RWPE2 (cell line): ENCODE measurements around the gene C2CD2L.

ENCODE experiments used
- ATAC-seq: fragments of 200-7000 bp; cut with Tn5 transposase; 3 replicates; pipeline ENCODE4 v1.9.1; 2021; ENCODE audit warnings: low read depth
- DNase-seq: peaks from one replicate; pipeline ENCODE4 v3.0.0-alpha.2; 2020; ENCODE audit warnings: low spot score
- H3K27ac ChIP-seq: fragments of 450-650 bp; 2 replicates; pipeline ENCODE4 v1.5.1; 2017; ENCODE audit warnings: mild to moderate bottlenecking; ENCODE audit not compliant: poor library complexity, severe bottlenecking
- H3K27me3 ChIP-seq: fragments of 250-450 bp; sonication (Bioruptor Pico); 2 replicates; pipeline ENCODE4 v1.5.1; 2021; ENCODE audit warnings: mild to moderate bottlenecking, moderate library complexity; ENCODE audit not compliant: insufficient read depth, poor library complexity, severe bottlenecking
- H3K36me3 ChIP-seq: fragments of 250-450 bp; sonication (Bioruptor Pico); 2 replicates; pipeline ENCODE4 v1.5.1; 2020; ENCODE audit warnings: low read depth, mild to moderate bottlenecking, moderate library complexity
- H3K4me1 ChIP-seq: fragments of 250-450 bp; sonication (Bioruptor Pico); 2 replicates; pipeline ENCODE4 v1.5.1; 2021; ENCODE audit warnings: mild to moderate bottlenecking, moderate library complexity; ENCODE audit not compliant: insufficient read depth, poor library complexity, severe bottlenecking
- H3K4me3 ChIP-seq: fragments of 250-450 bp; sonication (Bioruptor Pico); 2 replicates; pipeline ENCODE4 v1.5.1; 2021; ENCODE audit warnings: mild to moderate bottlenecking, moderate library complexity; ENCODE audit not compliant: severe bottlenecking
- H3K9me3 ChIP-seq: fragments of 250-450 bp; sonication (Bioruptor Pico); 2 replicates; pipeline ENCODE4 v1.5.1; 2021; ENCODE audit warnings: mild to moderate bottlenecking, moderate library complexity; ENCODE audit not compliant: severe bottlenecking
- CTCF ChIP-seq: fragments of 450-650 bp; IDR thresholded peaks from one replicate; pipeline ENCODE4 v1.5.1; 2017; ENCODE audit warnings: mild to moderate bottlenecking, moderate library complexity; ENCODE audit not compliant: poor library complexity, severe bottlenecking

Gene C2CD2L

GRCh38 chr11:119118946-119119345 lies 11.8 kb downstream of the C2CD2L start:
- no peak for ATAC-seq
- H3K27ac ChIP-seq: no peak overlapping the region
- DNase-seq: no peak
- no peaks in the 10 kb centered on the region for H3K27me3 ChIP-seq
- no peak overlapping the region for H3K4me3 ChIP-seq
- H3K9me3 ChIP-seq: no peaks in the 10 kb centered on the region
- peaks cover 5% of the 10 kb centered on the region for H3K36me3 ChIP-seq
- TF ChIP-seq CTCF: no peak
- H3K4me1 ChIP-seq: no peaks in the 10 kb centered on the region

DNA sequence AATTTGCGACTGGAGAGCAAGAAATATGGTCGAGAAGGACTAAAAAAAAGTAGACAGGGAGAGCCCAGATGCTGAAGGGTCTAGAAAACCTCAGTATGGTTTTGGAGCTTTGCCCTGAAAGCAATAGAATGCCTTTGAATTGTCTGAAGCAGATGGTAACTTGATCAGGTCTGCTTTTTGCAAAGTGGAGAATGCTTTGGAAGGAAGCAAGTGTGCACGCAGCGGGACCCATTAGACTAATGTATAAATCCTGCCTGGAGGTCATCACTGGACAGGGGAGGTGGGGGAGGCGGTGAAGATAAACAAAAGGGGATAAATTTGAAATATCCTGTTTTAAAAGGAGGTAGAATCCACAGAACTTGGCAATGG lies 13.5 kb downstream of the C2CD2L start:
- Histone ChIP-seq H3K9me3 (no peaks in the 10 kb centered on the region), H3K4me3 (peak overlapping the region; percentile 91), H3K4me1 (no peaks in the 10 kb centered on the region), H3K27me3 (no peaks in the 10 kb centered on the region), H3K27ac (no peak overlapping the region), H3K36me3 (peaks cover 14% of the 10 kb centered on the region)
- no peak for DNase-seq
- TF ChIP-seq CTCF: no peak
- no peak for ATAC-seq

DNA sequence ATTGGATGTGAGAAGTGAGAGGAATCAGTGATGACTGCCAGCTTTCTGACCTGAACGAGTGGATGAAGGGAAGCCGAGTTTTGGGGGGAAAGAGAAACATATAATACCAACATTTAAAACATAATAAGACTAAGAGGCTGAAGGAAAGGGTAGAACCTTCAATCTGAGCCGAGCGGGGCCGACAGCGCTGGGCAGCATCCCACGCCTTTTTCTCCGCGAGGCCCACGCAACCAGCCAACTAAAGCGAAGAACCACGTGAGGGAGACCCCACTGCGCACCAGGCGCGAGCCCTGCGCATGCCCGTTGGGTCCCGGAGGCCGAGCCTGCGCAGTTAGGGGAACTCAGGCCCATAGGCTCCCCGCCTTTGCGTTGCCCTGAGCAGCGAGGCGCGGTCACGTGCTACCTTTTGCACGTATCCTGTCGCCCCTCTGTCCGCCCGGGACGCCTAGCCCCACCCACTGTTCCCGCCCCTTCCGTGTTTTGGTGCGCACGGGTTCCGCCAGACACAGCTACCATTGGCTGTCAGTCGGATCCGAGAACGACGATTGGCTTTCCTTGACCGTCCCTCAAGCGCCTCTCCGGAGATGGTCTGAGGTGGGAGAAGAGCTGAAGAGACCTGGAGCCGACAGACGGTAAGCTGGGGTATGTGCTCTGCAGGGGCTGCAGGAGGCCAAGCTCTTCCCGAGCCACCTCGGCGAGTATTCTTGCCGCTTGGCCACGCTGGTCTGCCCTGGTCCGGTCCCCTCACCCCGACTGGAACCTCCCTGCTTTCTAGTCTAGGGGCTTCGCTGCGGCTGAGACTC lies 14.1 kb downstream of the C2CD2L start, which contains the start of gene HINFP:
TSS of gene HINFP (plus strand) at position 573 of the 803 bp plus-strand sequence. CDS start 5,365 bp downstream, outside the sequence.
- no peak for TF ChIP-seq CTCF
- ATAC-seq: peak; percentile 98
- Histone ChIP-seq H3K27ac (peak within 1 kb of the TSS; percentile 7), H3K9me3 (no peaks in the 10 kb centered on the region), H3K36me3 (peaks cover 14% of the 10 kb centered on the region), H3K4me1 (no peaks in the 10 kb centered on the region), H3K27me3 (no peaks in the 10 kb centered on the region), H3K4me3 (peak within 1 kb of the TSS; percentile 91)
- DNase-seq: peak; percentile 99

DNA sequence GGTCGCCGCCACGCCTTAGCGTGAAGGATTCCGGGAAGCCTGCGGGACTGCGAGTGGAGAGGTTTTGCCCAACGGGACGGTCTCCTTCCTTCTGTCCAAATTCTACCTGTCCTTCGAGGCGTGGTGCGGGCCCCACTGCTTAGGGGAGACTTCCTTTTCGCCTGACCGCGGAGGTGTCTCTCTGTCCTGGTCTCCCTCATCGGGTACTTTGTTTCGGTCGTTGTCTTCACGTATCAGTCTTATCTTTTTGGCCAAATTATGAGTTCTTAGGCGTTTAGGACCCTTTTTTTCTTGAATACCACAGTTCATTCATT lies 14.6 kb downstream of the C2CD2L start:
- no peak; the same call in 2 of the 3 replicates for ATAC-seq
- no peaks in the 10 kb centered on the region for H3K9me3 ChIP-seq
- H3K4me1 ChIP-seq: no peaks in the 10 kb centered on the region
- TF ChIP-seq CTCF: no peak
- peaks cover 14% of the 10 kb centered on the region for H3K36me3 ChIP-seq
- DNase-seq: no peak
- no peaks in the 10 kb centered on the region for H3K27me3 ChIP-seq
- H3K4me3 ChIP-seq: peak overlapping the region; percentile 91
- peak overlapping the region; percentile 7 for H3K27ac ChIP-seq

- no peak for TF ChIP-seq CTCF
Observed at GRCh38 chr11:119125821-119126220, 18.7 kb downstream of the C2CD2L start.

More at GRCh38 chr11:119125821-119126220, 18.7 kb downstream of the C2CD2L start:
- Histone ChIP-seq H3K27ac (no peak overlapping the region), H3K4me3 (no peak overlapping the region), H3K9me3 (no peaks in the 10 kb centered on the region), H3K36me3 (peaks cover 39% of the 10 kb centered on the region), H3K4me1 (no peaks in the 10 kb centered on the region), H3K27me3 (no peaks in the 10 kb centered on the region)
- ATAC-seq: no peak
- no peak for DNase-seq
